NOMO-1 treated with DMSO at 0.1 percent for 48 hours (cell line): ENCODE results near the gene PPIE.

Experiments used
- DNase-seq: peaks from one replicate; lab custom pipeline; 2025; ENCODE audit not compliant: unreplicated experiment; lab: John Stamatoyannopoulos, UW

The PPIE gene

DNA sequence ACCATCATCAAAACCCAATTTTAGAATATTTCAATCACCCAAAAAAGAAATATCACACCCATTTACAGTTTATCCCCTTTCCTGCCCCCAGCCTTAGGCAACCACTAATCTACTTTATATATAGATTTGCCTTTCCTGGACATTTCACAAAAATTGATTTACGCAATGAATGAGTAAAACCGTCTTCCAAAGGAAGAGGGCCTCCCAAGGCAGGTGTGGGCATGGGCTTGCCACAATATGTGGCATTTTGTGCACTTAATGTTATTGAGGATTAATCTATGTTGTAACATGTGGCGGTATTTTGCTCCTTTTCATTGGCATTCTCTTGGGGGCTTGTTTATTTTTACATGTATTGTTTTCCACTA, 61.8 kb downstream of the PPIE start:
- DNase-seq, result peak; percentile 87

DNA sequence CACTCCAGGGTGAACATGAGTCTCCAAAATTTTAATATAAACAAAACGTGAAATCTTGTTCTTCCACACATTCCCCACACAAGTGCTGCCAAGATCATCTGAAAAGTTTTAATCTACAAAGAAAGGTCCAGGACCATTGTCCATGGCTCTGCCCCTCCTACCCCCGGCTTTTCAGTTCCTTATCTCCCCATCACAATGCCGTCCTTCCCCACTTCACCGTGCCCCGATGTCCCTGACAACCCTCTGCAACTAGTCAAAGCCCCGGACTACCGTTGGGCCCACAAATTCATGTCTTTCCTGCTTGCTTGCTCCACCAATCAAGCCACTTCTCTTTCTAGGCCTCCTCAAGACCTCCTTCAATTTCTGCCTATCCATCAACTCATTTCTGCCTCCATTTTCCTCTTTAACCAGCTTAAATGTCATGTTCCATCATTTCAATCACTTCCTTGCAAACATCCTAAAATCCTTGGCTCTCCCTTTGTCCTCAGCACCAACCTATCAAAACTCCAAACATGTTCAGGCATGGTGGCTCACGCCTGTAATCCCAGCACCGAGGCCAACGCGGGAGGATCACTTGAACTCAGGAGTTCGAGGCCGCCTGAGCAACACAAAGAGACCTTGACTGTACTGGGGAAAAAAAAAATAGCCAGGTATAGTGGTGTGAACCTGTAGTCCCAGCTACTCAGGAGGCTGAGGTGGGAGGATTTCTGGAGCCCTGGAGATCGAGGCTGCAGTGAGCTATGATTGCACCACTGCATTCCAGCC, 64.0 kb downstream of the PPIE start:
- DNase-seq, result no peak

DNA sequence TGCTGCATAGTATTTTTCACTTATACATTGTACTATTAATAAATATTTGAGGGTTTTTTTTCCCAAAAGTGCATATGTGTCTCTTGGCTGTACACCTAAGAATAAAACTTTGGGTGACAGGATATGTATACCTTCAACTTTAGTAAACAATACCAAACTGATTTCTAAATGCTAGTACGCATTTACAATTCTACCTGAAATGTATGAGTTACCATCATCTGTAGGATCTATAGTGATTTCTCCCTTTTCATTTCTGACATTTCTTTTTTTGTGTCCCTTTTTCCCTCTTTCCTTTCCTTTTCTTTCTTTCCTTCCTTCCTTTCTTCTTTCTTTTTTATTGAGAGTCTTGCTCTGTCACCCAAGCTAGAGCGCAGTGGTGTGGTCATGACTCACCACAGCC, 66.7 kb downstream of the PPIE start:
- DNase-seq, result no peak

- DNase-seq, result no peak
Observed at GRCh38 chr1:39808784-39809517, 70.3 kb downstream of the PPIE start.

DNA sequence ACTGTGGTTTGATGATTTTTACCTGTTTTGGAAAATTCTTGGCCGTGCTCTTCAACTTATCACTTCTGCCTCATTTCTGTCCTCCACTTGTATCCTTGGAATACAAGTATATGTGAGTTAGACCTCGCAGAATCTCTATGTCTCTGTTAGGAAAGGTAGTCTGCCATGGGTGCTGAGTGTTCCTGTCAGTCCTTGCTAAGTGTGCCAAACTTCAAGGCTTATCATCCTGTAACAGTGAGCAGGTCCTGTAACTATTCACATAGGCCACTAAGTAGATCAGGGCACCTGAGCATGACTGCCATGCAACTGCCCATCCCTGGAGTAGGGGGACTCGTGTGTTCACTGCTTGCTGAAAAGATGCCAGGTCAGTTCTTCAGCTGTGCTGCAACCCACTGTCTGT, 74.2 kb downstream of the PPIE start:
- no peak for DNase-seq
